Stimulated activated memory B cell treated with anti-CD40 and anti-IgM and Interleukin-4, amounts not matched to agents 10 μg/mL and 1 μg/mL and 100 μg/mL, for 72 hours (primary cell): Measurements from ENCODE around the gene PGAP6.
"Not testable (repeated sequence)": the region's sequence is repeated elsewhere in the genome, so short reads cannot be mapped to it uniquely, and the experiment has no call there.

ENCODE experiments used
- ATAC-seq: fragments of 150-1000 bp; cut with Tn5 transposase; 2 replicates; pipeline ENCODE4 v1.10.0; 2021
- H3K27ac Mint-ChIP-seq: one replicate; pipeline ENCODE4 v1.8.0; 2022; ENCODE audit warnings: mild to moderate bottlenecking, mixed read lengths
- H3K27me3 Mint-ChIP-seq: one replicate; pipeline ENCODE4 v1.8.0; 2022; ENCODE audit warnings: mixed read lengths
- H3K36me3 Mint-ChIP-seq: one replicate; pipeline ENCODE4 v1.8.0; 2022; ENCODE audit warnings: mixed read lengths
- H3K4me1 Mint-ChIP-seq: one replicate; pipeline ENCODE4 v1.8.0; 2022; ENCODE audit warnings: mixed read lengths
- H3K4me3 Mint-ChIP-seq: one replicate; pipeline ENCODE4 v1.8.0; 2022; ENCODE audit warnings: mild to moderate bottlenecking, moderate library complexity, mixed read lengths
- H3K9me3 Mint-ChIP-seq: one replicate; pipeline ENCODE4 v1.8.0; 2022; ENCODE audit warnings: mixed read lengths

The PGAP6 gene

DNA sequence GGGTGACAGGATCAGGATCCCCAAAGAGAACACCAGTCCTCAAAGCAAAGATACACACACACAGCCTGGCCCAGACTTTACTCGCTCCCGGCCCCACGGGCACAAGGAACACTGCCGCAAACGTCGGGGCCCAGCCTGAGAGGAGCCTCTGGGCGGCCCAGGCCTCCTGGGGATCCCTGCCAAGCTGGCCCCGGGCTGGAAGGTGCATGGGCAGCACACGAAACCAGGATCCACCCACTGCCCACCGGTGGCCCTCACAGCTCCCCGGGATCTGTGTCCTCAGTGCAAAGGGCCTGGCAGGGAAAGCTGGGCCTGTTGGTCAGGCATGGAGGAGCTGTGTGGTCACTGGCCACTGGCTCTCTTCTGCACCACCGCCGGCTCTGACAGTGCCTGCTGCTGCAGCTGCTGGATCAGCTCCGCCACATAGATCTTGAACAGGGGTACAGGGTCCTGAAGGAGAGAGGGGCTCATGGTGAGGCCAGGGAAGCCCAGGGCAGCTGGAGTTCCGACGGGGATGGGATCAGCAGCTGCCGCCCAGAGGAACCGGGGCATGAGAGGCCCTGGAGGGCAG lies 14.4 kb downstream of the PGAP6 start:
- H3K9me3 Mint-ChIP-seq = no peaks in the 10 kb centered on the region
- ATAC-seq = no peak
- H3K27me3 Mint-ChIP-seq = peaks cover 20% of the 10 kb centered on the region
- no peak overlapping the region for H3K4me3 Mint-ChIP-seq
- H3K36me3 Mint-ChIP-seq = peaks cover 39% of the 10 kb centered on the region
- peaks cover 29% of the 10 kb centered on the region for H3K4me1 Mint-ChIP-seq
- no peak overlapping the region for H3K27ac Mint-ChIP-seq

DNA sequence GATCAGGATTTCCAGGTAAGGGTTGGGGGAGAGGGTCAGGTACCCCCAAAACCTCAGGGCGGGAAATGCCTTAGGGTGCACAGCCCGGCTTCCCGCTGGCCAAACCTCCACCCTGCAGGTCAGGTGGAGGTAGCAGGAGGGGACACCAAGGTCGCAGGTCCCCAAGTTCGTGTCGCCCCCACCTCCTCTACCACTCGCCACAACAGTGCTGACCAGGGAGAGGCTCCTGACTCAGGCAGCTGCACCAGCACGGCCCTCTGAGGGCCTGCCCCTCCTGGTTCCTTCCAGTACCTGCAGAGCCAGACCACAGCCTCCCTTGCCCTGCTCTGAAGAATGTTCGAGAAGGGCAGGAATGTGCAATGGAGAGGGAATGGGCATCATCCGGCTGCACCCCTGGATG lies 15.3 kb downstream of the PGAP6 start:
- H3K4me3 Mint-ChIP-seq = no peak overlapping the region
- ATAC-seq = no peak
- no peaks in the 10 kb centered on the region for H3K9me3 Mint-ChIP-seq
- peaks cover 30% of the 10 kb centered on the region for H3K36me3 Mint-ChIP-seq
- peaks cover 29% of the 10 kb centered on the region for H3K27me3 Mint-ChIP-seq
- H3K27ac Mint-ChIP-seq = no peak overlapping the region
- peaks cover 30% of the 10 kb centered on the region for H3K4me1 Mint-ChIP-seq

DNA sequence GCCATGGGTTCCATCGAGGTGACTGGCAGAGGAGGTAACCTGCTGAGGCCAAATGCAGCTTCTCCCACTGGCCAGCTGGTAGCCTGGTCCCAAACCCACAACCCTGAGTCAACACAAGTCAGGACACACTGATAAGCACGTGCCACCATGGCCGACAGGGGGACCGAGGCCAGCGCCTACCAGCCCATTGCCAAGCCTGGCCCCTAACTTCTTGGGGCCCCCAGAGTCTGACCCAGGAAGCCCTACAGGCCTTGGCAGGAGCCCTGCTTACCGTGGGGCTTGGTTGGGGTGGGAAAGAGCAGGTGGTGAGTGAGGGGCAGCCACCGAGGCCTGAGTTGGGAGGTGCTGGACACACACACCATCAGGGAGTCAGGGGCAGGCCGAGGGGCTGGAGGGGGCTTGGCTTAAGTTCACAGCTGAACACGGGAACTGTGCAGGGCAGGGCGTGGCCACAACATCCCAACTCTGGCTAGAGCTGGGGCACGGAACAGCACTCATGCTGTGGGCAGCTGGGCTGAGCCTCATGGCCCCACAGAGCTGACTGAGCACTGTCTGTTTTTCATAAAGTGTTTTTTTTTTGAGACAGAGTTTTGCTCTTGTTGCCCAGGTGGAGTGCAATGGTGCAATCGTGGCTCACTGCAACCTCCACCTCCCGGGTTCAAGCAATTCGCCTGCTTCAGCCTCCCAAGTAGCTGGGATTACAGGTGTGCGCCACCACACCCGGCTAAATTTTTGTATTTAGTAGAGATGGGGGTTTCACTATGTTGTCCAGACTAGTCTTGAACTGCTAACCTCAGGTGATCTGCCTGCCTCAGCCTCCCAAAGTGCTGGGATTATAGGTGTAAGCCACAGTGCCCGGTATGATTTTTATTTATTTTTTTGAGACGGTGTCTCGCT lies 16.9 kb downstream of the PGAP6 start:
- H3K4me3 Mint-ChIP-seq = no peak overlapping the region
- ATAC-seq = no peak
- H3K36me3 Mint-ChIP-seq = peaks cover 24% of the 10 kb centered on the region
- no peak overlapping the region for H3K27ac Mint-ChIP-seq
- no peaks in the 10 kb centered on the region for H3K9me3 Mint-ChIP-seq
- H3K4me1 Mint-ChIP-seq = peaks cover 18% of the 10 kb centered on the region
- H3K27me3 Mint-ChIP-seq = peaks cover 36% of the 10 kb centered on the region

DNA sequence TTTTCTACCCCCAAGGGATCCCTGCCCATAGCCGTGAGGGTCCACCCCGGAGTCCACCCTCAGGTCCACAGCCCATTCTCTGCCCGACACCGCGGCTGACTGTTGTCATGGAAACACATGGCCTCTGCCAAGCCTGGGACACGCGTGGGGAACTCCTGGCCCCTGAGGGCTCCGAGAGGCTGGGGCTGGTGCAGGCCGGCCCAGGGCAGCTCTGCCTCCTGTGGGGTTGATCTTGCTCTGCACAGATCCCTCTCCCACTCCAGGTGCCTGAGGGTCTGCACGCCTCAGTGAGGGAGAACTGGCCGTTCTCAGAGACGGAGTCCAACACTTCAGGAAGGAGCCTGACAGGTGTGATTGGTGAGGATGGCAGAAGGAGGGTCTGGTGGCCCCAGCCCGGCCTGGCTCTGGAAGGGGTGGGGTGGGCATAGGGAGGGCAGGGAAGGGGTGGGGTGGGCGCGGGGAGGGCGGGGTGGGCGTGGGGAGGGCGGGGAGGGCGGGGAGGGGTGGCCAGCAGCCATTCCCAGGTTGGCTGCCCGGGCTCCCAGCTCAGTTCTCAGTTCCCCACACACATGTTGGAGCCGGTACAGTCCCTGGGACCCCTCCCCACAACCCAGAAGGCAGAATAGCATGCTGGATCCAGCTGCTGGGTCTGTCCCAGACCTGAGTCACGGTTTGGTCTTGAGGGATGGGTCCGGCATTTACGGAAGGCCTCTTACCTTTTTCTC lies 17.9 kb downstream of the PGAP6 start:
- Mint-ChIP-seq H3K27me3 (peaks cover 36% of the 10 kb centered on the region), H3K4me1 (peaks cover 9% of the 10 kb centered on the region), H3K36me3 (peaks cover 22% of the 10 kb centered on the region), H3K4me3 (no peak overlapping the region), H3K9me3 (no peaks in the 10 kb centered on the region), H3K27ac (no peak overlapping the region)
- ATAC-seq = no peak

DNA sequence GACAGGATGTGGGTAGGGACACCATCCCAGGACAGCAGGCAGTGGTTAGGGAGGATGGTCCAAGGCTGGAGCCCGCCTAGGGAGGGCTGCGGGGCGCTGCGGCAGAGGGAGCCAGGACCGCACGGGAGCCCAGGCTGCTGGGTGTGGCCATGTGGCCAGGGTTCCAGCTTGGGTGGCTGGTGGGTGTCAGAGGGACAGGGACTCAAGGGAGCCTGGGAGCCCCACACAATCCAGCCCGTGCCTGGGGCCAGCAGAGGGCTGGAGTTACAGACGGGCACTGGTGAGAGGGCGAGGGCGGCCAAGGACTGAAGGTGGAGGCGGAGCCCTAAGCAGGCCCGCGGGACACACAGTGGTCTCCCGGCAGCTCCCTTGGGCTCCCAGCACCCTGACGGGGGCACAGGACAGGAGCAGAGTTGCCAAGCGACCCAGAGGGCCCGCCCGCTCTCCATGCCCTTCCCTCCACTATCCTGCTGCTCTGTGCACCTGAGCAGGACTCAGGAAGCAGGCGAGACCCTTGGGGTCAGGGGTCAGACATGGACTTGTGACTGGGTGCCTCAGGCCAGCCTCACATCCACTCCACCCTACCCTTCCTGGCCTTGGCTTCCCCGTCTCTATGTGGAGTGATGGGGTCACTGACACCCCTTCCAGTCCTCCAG lies 18.5 kb downstream of the PGAP6 start:
- H3K9me3 Mint-ChIP-seq = no peaks in the 10 kb centered on the region
- peaks cover 15% of the 10 kb centered on the region for H3K36me3 Mint-ChIP-seq
- ATAC-seq = no peak
- peaks cover 9% of the 10 kb centered on the region for H3K4me1 Mint-ChIP-seq
- no peak overlapping the region for H3K4me3 Mint-ChIP-seq
- no peak overlapping the region for H3K27ac Mint-ChIP-seq
- H3K27me3 Mint-ChIP-seq = peaks cover 36% of the 10 kb centered on the region

DNA sequence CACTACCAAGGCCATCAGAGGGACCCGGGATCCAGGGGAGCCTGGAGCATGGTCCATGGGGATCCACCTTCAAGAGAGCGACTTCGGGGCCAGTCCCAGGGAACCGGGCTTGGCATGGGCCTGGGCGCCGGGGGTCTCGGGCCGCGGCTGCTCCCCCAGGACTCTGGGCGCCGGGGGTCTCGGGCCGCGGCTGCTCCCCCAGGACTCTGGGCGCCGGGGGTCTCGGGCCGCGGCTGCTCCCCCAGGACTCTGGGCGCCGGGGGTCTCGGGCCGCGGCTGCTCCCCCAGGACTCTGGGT lies 19.1 kb downstream of the PGAP6 start:
- Mint-ChIP-seq H3K36me3 (peaks cover 13% of the 10 kb centered on the region), H3K27me3 (peaks cover 36% of the 10 kb centered on the region)
- H3K27ac Mint-ChIP-seq, H3K9me3 Mint-ChIP-seq, H3K4me3 Mint-ChIP-seq, H3K4me1 Mint-ChIP-seq, ATAC-seq: not testable (repeated sequence)

DNA sequence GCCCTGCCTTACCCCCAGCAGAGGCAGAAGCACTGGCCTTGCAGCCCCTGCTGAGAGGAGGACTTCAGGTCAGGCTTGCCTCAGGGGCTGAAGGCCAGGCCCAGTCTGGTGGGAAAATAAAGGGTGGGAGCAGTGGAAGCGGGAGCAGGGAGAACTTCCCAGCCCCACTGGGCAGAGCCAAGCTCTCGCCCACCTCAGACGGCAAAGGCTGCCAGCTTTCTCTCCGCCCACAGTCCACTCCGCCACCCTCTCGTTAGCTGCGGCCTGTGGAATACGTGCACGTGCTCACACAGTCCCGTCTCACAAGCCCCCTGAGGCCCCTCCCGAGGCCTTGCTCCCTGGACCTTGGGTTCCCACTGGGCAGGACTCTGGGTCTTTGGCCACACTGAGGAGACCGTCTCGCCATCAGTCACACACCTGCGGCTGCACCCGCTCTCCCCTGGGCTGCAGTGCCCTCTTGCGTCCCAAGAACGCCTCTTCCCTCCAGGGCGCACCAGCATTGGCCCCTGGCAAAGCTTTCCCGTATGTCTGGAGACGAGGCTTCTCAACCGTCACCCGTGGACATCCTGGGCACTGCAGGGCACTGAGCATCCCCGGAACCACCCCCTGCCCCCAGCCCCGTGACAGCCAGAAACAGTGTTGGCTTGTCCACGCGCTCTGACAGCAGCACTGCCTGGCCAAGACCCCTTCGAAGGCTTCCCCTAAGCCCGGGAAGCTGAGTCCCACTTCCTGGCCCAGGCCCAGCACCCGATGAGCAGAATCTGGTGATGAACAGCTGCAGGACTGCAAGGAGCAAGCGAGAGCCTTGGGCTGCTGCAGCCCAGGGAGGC lies 19.7 kb downstream of the PGAP6 start:
- no peaks in the 10 kb centered on the region for H3K9me3 Mint-ChIP-seq
- no peak overlapping the region for H3K27ac Mint-ChIP-seq
- H3K4me1 Mint-ChIP-seq = peaks cover 9% of the 10 kb centered on the region
- H3K27me3 Mint-ChIP-seq = peaks cover 36% of the 10 kb centered on the region
- H3K4me3 Mint-ChIP-seq = peak overlapping the region; percentile 1
- ATAC-seq = peak; percentile 85
- peaks cover 7% of the 10 kb centered on the region for H3K36me3 Mint-ChIP-seq

DNA sequence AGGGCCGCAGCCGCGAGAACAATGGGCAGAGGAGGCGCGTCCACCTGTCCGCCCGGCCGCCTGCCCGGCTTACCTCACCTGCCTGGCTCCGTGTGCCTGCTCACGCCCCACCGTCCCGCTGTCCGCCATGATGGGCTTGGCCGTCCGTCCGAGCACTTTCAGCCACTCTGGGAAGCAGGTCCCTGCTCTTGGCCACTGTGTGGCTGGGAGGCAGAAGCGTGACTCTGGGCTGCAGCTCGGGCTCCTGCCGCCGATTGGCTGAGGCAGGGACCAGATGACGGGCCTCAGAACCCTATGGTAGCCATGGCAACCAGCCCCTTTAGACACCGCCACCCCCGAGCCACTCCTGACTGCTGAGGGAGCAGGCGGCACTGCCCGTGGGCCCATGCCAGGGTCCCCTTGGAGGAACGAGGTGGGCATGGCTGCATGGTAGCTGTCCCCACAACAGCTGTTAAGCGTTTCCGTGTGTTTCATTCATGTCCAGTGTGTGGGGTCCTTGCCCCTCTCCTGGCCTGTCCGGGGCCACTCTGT lies 20.4 kb downstream of the PGAP6 start:
- Mint-ChIP-seq H3K9me3 (no peaks in the 10 kb centered on the region), H3K4me3 (no peak overlapping the region), H3K36me3 (peaks cover under 1% of the 10 kb centered on the region), H3K4me1 (peaks cover 9% of the 10 kb centered on the region), H3K27me3 (peaks cover 36% of the 10 kb centered on the region), H3K27ac (no peak overlapping the region)
- no peak for ATAC-seq

DNA sequence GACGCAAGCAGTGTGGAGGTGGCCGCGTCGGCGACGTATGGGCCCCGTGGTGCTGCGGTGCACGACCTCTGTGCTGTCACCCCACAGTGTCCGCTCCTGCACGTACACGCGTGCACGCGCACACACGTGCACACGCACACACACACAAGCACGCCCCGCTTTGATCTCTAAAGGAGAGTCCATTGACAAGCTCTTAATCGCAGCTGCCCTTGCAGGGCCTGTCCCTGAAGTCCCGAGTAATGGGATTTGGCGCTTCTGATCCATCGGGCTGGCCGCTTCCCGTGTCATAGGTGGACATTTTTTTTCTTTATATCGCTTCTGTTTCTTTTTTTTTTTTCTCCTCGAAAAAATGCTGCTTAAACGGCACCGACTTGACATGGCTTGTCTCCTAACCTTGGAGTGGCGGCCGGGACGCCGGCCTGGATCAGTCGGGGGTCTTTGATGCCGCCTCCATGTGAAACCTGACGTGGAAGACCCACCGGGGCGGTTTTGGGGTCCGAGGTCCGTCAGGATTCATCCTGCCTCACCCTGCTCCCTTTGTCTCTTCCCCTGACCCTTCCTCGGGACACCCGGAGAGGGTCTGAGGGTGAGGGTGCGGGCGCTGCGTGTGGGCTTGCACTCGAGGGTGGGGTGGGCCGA lies 21.0 kb downstream of the PGAP6 start:
- ATAC-seq = no peak

DNA sequence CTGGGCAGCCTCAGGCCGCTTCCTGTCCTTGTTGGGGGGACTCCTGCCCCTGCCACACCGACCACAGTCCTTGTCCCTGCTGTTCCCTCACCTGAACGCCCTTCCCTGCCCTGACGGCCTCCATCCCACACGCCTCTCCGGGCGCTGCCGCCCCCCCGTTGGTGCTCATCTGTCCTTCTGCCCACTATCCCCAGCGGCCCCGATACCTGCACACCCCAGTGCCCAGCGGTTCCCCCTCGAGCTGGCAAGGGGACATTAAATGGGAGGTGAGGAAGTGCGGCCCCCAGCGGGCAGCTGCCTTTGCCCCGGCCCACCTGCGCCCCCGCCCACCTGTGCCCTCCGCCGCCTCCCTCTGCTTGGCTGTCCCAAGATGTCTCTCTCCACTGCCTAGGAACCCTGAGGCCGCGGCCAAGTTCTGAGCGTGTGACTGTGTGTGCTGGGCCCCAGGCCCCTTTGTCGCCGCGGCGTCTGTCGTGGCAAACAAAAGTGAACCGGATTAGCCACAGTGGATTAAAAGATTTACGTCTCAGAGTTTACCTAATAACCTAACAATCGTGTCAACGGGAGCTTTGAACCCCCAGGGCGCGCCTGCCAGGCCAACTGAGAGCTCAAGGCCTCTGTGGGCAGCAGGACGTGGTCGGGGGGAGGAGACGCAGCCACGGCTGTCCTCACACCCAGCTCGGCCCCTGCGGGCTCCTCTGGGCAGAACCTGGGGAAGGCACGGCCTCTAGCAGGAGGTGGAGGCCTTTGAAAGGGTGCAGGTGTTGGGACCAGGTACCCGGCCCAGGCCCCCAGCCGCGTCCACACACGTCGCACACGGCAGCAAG lies 21.7 kb downstream of the PGAP6 start:
- Mint-ChIP-seq H3K36me3 (no peaks in the 10 kb centered on the region), H3K27me3 (peaks cover 36% of the 10 kb centered on the region), H3K4me1 (peaks cover 9% of the 10 kb centered on the region), H3K4me3 (no peak overlapping the region), H3K9me3 (no peaks in the 10 kb centered on the region), H3K27ac (no peak overlapping the region)
- no peak for ATAC-seq

More for the DNA sequence above, 21.0 kb downstream of the PGAP6 start:
- no peaks in the 10 kb centered on the region for H3K36me3 Mint-ChIP-seq
- no peak overlapping the region for H3K27ac Mint-ChIP-seq
- H3K9me3 Mint-ChIP-seq = no peaks in the 10 kb centered on the region
- no peak overlapping the region for H3K4me3 Mint-ChIP-seq
- peaks cover 36% of the 10 kb centered on the region for H3K27me3 Mint-ChIP-seq
- peaks cover 9% of the 10 kb centered on the region for H3K4me1 Mint-ChIP-seq

DNA sequence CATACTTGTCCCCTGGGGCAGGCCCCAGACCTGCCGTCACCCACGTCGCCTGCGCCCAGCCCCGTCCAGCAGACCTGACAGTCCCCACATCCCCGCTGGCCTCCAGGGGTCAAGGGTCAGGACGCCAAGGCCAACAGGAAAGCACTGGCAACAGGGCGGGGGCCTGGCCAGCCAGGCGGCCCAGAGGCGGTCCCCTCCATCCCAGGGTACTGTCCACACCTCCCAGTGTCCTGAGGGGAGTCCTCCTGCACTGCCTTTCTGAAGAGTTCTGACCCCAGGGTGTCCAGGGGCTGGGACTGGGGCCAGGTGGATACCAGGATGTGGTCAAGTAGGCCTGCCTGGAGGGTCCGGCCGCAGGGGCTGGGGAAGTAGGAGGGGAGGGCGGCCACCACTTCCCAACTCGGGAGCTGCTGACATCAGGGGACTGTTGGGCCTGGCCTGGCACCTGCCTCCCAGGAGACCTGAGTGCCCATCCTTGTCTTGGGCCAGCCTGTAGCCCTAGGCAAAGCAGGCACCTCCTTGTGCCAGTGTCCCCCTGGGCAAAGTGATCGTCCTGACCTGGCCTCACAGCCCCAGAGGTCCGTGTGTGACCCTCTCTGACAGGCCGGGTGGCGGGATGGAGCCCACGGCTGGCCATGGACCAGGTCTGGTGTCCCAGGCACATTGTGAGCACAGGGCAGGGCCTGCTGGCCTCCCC lies 22.6 kb downstream of the PGAP6 start:
- Mint-ChIP-seq H3K9me3 (no peaks in the 10 kb centered on the region), H3K4me1 (peaks cover 9% of the 10 kb centered on the region), H3K27me3 (peaks cover 31% of the 10 kb centered on the region), H3K4me3 (no peak overlapping the region), H3K36me3 (no peaks in the 10 kb centered on the region), H3K27ac (no peak overlapping the region)
- no peak for ATAC-seq

DNA sequence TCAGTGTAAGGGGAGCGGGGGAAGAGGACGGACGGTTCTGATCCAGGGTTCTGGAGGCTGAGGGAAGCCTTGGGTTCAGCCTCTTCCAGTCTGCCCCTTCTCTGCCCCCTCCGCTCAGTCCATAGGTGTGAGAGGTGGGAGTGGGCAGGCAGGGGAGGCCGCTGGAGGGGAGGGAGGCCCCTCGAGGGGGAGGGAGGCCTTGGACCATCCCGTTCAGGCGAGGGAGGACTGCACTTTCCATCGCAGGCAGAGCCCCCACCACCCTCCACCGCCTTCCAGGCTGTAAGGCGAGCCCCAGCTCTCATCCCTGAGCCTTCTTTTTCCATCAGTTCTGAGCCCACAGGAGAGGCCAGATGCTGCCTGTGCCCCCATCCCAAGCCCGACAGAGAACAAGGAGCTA lies 25.0 kb downstream of the PGAP6 start:
- Mint-ChIP-seq H3K4me3 (no peak overlapping the region), H3K36me3 (no peaks in the 10 kb centered on the region), H3K27me3 (peaks cover 9% of the 10 kb centered on the region), H3K9me3 (no peaks in the 10 kb centered on the region), H3K4me1 (peaks cover under 1% of the 10 kb centered on the region), H3K27ac (no peak overlapping the region)
- ATAC-seq = no peak

DNA sequence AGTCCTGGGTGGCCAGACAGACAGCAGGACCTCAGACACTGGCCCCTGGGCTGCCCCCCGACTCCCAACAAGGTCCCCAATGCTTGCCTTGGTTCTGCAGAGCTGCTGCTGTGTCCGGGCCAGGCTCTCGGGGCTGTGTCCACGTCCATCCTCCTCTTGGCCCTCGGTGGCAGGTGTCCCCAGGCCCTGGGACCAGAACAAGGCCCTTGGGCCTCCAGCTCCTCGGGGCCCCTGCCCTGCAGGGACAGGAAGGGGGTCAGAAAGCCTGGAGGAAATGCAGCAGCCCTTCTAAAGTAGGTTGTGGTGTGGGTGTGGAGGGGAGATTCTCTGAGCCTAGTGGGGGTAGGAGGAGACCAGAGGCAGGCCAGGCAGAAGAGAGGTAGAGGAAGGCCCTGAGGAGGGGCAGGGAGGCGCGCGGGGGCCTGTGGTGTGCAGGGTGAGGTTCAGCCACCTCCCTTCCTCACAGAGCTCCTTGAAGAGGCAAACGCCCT lies 26.8 kb downstream of the PGAP6 start:
- ATAC-seq = no peak
- Mint-ChIP-seq H3K4me3 (no peak overlapping the region), H3K36me3 (no peaks in the 10 kb centered on the region), H3K27ac (no peak overlapping the region), H3K9me3 (no peaks in the 10 kb centered on the region), H3K4me1 (peaks cover 6% of the 10 kb centered on the region), H3K27me3 (peaks cover 2% of the 10 kb centered on the region)
